ENCODE measurements around the gene HIGD2A. TPM values are rescaled to one million over a fixed set of nuclear protein-coding genes. Genes with fewer than 3 reads are reported as not detected.

HIGD2A gene
- total RNA-seq, 1 experiment from 2014 or later: 72.6 TPM

DNA sequence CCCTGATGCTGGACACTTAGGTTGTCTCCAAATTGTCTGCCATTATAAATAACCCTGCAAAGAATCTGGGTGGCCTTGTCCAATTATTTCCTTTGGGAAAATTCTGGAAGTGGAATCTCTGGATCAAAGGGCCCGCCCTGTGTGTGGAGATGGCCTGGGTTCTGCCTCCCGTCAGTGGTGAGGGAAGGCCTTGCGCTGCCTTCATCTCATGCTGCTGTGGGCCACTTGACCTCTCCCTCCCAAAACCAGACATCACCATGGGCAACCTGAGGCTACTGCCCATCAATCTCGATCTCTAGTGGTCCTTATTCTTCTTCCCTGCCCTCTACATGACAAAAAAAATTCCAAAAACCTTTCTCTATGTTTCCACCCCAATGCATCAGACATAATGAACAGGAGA, 21.2 kb downstream of the HIGD2A start:
- no peak for DNase-seq
- H3K27ac Mint-ChIP-seq (ENCODE audit: unreplicated experiment): no peak overlapping the region
- no peak overlapping the region for H3K4me3 Mint-ChIP-seq (ENCODE audit: low read depth, unreplicated experiment)
- no peaks in the 10 kb centered on the region for H3K9me3 Mint-ChIP-seq (ENCODE audit: low read depth, unreplicated experiment)
- intact Hi-C loops (cut with micrococcal nuclease; ENCODE audit: unreplicated experiment): loop anchor here (10.0 kb wide), 1 partner anchor 205 kb away; the partner anchor contains the start of gene GPRIN1
- TF ChIP-seq, protein P1, sequence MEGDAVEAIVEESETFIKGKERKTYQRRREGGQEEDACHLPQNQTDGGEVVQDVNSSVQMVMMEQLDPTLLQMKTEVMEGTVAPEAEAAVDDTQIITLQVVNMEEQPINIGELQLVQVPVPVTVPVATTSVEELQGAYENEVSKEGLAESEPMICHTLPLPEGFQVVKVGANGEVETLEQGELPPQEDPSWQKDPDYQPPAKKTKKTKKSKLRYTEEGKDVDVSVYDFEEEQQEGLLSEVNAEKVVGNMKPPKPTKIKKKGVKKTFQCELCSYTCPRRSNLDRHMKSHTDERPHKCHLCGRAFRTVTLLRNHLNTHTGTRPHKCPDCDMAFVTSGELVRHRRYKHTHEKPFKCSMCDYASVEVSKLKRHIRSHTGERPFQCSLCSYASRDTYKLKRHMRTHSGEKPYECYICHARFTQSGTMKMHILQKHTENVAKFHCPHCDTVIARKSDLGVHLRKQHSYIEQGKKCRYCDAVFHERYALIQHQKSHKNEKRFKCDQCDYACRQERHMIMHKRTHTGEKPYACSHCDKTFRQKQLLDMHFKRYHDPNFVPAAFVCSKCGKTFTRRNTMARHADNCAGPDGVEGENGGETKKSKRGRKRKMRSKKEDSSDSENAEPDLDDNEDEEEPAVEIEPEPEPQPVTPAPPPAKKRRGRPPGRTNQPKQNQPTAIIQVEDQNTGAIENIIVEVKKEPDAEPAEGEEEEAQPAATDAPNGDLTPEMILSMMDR (IDR thresholded peaks at IDR 0.05; ENCODE audit: unreplicated experiment): no peak
- H3K27me3 Mint-ChIP-seq (ENCODE audit: unreplicated experiment): no peaks in the 10 kb centered on the region
- BruUV-seq (replicated peaks): no TSS peak
- CTCF ChIA-PET: interaction anchor here (0.5 to 1.0 kb wide), 5 partner anchors 9 to 511 kb away, joined by 3 to 6 read pairs (median 3); no protein-coding TSS in a partner anchor
- H3K36me3 Mint-ChIP-seq (ENCODE audit: insufficient read depth, unreplicated experiment): peaks cover 22% of the 10 kb centered on the region
- peaks cover 37% of the 10 kb centered on the region for H3K4me1 Mint-ChIP-seq (ENCODE audit: low read depth, unreplicated experiment)

DNA sequence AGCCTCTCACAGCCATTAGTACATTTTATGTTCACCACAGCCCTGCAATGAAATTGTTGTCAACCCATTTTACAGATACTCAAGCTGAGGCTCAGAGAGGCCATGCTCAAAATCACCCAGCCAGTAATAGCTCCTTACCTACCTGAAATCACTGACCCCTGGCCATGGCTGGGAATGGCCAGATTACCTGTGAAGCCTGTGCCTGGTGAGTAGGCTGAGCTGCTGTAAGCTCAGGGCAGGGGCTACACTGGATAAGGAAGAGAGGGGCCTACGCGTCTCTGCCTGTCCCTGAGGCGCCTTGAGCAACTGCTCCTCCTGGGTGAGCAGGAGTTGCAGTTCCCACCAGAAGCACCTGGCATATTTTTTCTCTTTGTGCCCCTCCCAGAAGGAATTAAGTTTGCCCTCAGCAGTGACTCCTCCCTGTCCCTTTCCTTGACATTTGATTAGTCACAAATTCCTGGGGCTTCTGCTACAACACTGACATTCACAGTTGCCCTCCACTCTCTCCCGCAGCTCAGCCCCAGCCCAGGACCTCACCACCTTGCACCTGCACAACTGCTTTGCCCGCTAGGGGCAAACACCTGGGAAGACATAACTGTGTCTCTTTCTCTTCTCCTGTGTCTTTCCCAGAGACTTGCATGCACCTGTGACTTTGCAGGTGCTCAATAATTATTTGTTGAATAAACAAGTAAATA, 22.1 kb downstream of the HIGD2A start:
- intact Hi-C loops (cut with micrococcal nuclease; ENCODE audit: unreplicated experiment): loop anchor here (10.0 kb wide), 1 partner anchor 204 kb away; the partner anchor contains the start of gene GPRIN1
- peaks cover 37% of the 10 kb centered on the region for H3K4me1 Mint-ChIP-seq (ENCODE audit: low read depth, unreplicated experiment)
- H3K36me3 Mint-ChIP-seq (ENCODE audit: insufficient read depth, unreplicated experiment): peaks cover 30% of the 10 kb centered on the region
- peak; percentile 61 for DNase-seq
- no peaks in the 10 kb centered on the region for H3K9me3 Mint-ChIP-seq (ENCODE audit: low read depth, unreplicated experiment)
- H3K27ac Mint-ChIP-seq (ENCODE audit: unreplicated experiment): peak overlapping the region; percentile 3
- TF ChIP-seq, protein P1 (IDR thresholded peaks at IDR 0.05; ENCODE audit: unreplicated experiment): no peak
- CTCF ChIA-PET: interaction anchor here (0.5 to 1.0 kb wide), 5 partner anchors 10 to 52 kb away, joined by 3 to 6 read pairs (median 4); partner anchors contain the start of gene FAF2
- no peak overlapping the region for H3K4me3 Mint-ChIP-seq (ENCODE audit: low read depth, unreplicated experiment)
- no TSS peak for BruUV-seq (replicated peaks)
- no peaks in the 10 kb centered on the region for H3K27me3 Mint-ChIP-seq (ENCODE audit: unreplicated experiment)

- no TSS peak for BruUV-seq (replicated peaks)
- TF ChIP-seq, protein P1 (IDR thresholded peaks at IDR 0.05; ENCODE audit: unreplicated experiment): no peak
- Mint-ChIP-seq H3K9me3 (ENCODE audit: low read depth, unreplicated experiment) (no peaks in the 10 kb centered on the region), H3K27ac (ENCODE audit: unreplicated experiment) (no peak overlapping the region), H3K4me3 (ENCODE audit: low read depth, unreplicated experiment) (no peak overlapping the region), H3K27me3 (ENCODE audit: unreplicated experiment) (no peaks in the 10 kb centered on the region), H3K36me3 (ENCODE audit: insufficient read depth, unreplicated experiment) (peaks cover 40% of the 10 kb centered on the region), H3K4me1 (ENCODE audit: low read depth, unreplicated experiment) (peaks cover 47% of the 10 kb centered on the region)
- no peak for DNase-seq
- CTCF ChIA-PET: no interaction called here
- intact Hi-C loops (cut with micrococcal nuclease; ENCODE audit: unreplicated experiment): loop anchor here (10.0 kb wide), 1 partner anchor 202 kb away; the partner anchor contains the start of gene GPRIN1
Observed at GRCh38 chr5:176412517-176413254, 24.1 kb downstream of the HIGD2A start.

DNA sequence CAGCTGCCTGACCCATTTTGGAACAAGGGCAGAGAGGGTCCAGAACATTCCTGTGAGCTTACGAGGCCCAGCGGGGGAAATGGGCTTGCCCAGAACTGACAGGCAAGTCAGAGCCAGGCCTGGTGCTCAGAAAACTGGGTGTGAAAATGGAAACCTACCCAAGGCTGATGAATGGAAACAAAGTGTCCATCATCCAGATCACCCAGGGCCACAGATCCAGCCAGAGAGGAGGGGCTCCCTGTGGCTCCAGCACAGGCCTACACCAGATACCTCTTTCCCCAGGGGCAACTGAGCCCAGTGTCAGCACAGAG, 24.7 kb downstream of the HIGD2A start:
- Mint-ChIP-seq H3K36me3 (ENCODE audit: insufficient read depth, unreplicated experiment) (peaks cover 40% of the 10 kb centered on the region), H3K4me1 (ENCODE audit: low read depth, unreplicated experiment) (peaks cover 52% of the 10 kb centered on the region), H3K27me3 (ENCODE audit: unreplicated experiment) (no peaks in the 10 kb centered on the region), H3K4me3 (ENCODE audit: low read depth, unreplicated experiment) (no peak overlapping the region), H3K27ac (ENCODE audit: unreplicated experiment) (no peak overlapping the region), H3K9me3 (ENCODE audit: low read depth, unreplicated experiment) (no peaks in the 10 kb centered on the region)
- no peak for DNase-seq
- TF ChIP-seq, protein P1 (IDR thresholded peaks at IDR 0.05; ENCODE audit: unreplicated experiment): no peak
- CTCF ChIA-PET: no interaction called here
- intact Hi-C loops (cut with micrococcal nuclease; ENCODE audit: unreplicated experiment): loop anchor here (10.0 kb wide), 1 partner anchor 202 kb away; the partner anchor contains the start of gene GPRIN1
- no TSS peak for BruUV-seq (replicated peaks)
